ENCODE data around the gene IL36B.

IL36B gene

GRCh38 chr2:113075600-113075999, 22.9 kb upstream of the IL36B start:
- DNase-seq (ENCODE audit: low spot score), result no peak

- no peak for DNase-seq (ENCODE audit: low spot score)
Measured at GRCh38 chr2:113075030-113075429, 22.4 kb upstream of the IL36B start.

- DNase-seq (ENCODE audit: low spot score), result no peak
Measured at GRCh38 chr2:113073325-113073834, 20.7 kb upstream of the IL36B start.

- no peak for DNase-seq (ENCODE audit: low spot score)
Measured at GRCh38 chr2:113072584-113072983, 19.9 kb upstream of the IL36B start.

GRCh38 chr2:113070606-113070975, 17.9 kb upstream of the IL36B start:
- no peak for DNase-seq (ENCODE audit: low spot score)

- no peak for DNase-seq (ENCODE audit: low spot score)
Measured at GRCh38 chr2:113069676-113070605, 17.3 kb upstream of the IL36B start.

- DNase-seq (ENCODE audit: low spot score), result no peak
Measured at GRCh38 chr2:113068706-113069485, 16.2 kb upstream of the IL36B start.

- no peak for DNase-seq (ENCODE audit: low spot score)
Measured at GRCh38 chr2:113068249-113068648, 15.6 kb upstream of the IL36B start.

- no peak for DNase-seq (ENCODE audit: low spot score)
Measured at GRCh38 chr2:113067681-113068080, 15.0 kb upstream of the IL36B start, which contains the start of gene IL1F10. IL1F10 (plus strand) TSS chr2:113067970; CDS start chr2:113072739, 4,769 bp downstream.

GRCh38 chr2:113064898-113065297, 12.2 kb upstream of the IL36B start:
- DNase-seq (ENCODE audit: low spot score), result no peak

- no peak for DNase-seq (ENCODE audit: low spot score)
Measured at GRCh38 chr2:113064281-113064680, 11.6 kb upstream of the IL36B start.

GRCh38 chr2:113061896-113062770, 9.5 kb upstream of the IL36B start:
- no peak for DNase-seq (ENCODE audit: low spot score)

GRCh38 chr2:113061241-113061640, 8.6 kb upstream of the IL36B start:
- DNase-seq (ENCODE audit: low spot score), result no peak

- no peak for DNase-seq (ENCODE audit: low spot score)
Measured at GRCh38 chr2:113060796-113061195, 8.1 kb upstream of the IL36B start.

- DNase-seq (ENCODE audit: low spot score), result no peak
Measured at GRCh38 chr2:113060396-113060795, 7.7 kb upstream of the IL36B start.

- DNase-seq (ENCODE audit: low spot score), result no peak
Measured at GRCh38 chr2:113058998-113059960, 6.6 kb upstream of the IL36B start, which contains the start of gene IL36RN. IL36RN (plus strand) TSS chr2:113059198; CDS start chr2:113059439, 241 bp downstream.

GRCh38 chr2:113058411-113058994, 5.8 kb upstream of the IL36B start:
- no peak for DNase-seq (ENCODE audit: low spot score)

GRCh38 chr2:113057117-113057516, 4.5 kb upstream of the IL36B start:
- no peak for DNase-seq (ENCODE audit: low spot score)

- DNase-seq (ENCODE audit: low spot score), result no peak
Measured at GRCh38 chr2:113056521-113056920, 3.9 kb upstream of the IL36B start.

GRCh38 chr2:113054066-113054465, 1.4 kb upstream of the IL36B start:
- DNase-seq (ENCODE audit: low spot score), result no peak

All from hematopoietic multipotent progenitor cell treated with erythropoietin and hydrocortisone succinate and interleukin-3 and kit ligand, for 17 days (in vitro differentiated cells).